GM23338 (cell line): Measurements from ENCODE around the gene NCKAP1. TPM values are rescaled to one million over a fixed set of nuclear protein-coding genes. Genes with fewer than 3 reads are reported as not detected.
A peak's percentile ranks its signal among the peaks of the same experiment; 100 is the strongest.

Experiments used
- ATAC-seq: fragments of 200-7000 bp; cut with Tn5 transposase; 3 replicates; pipeline ENCODE4 v1.9.1; 2020
- DNase-seq: peaks from one replicate; pipeline ENCODE4 v3.0.0-alpha.2; 2015; ENCODE audit warnings: low spot score
- H2AFZ ChIP-seq: fragments of 200-600 bp; sonication (generic); 2 replicates; pipeline ENCODE4 v1.8.0; 2016; ENCODE audit warnings: antibody characterized with exemption, mild to moderate bottlenecking, moderate library complexity
- H3F3A ChIP-seq: fragments of 200-600 bp; sonication (generic); replicated peaks from 2 replicates; pipeline ENCODE4 v1.8.0; 2017; ENCODE audit warnings: antibody characterized with exemption, mixed run types, low read depth
- H3K27ac ChIP-seq: fragments of 200-600 bp; sonication (generic); 2 replicates; pipeline ENCODE4 v1.6.1; 2016; ENCODE audit warnings: low read depth
- H3K27me3 ChIP-seq: fragments of 200-600 bp; sonication (generic); 2 replicates; pipeline ENCODE4 v1.8.0; 2016; ENCODE audit warnings: mild to moderate bottlenecking, mixed run types, moderate library complexity; ENCODE audit not compliant: insufficient read depth
- H3K36me3 ChIP-seq: fragments of 200-600 bp; sonication (generic); 2 replicates; pipeline ENCODE4 v1.8.0; 2016; ENCODE audit warnings: mild to moderate bottlenecking; ENCODE audit not compliant: insufficient read depth
- H3K4me1 ChIP-seq: fragments of 200-600 bp; sonication (generic); 2 replicates; pipeline ENCODE4 v1.8.0; 2016; ENCODE audit warnings: mild to moderate bottlenecking, moderate library complexity; ENCODE audit not compliant: insufficient read depth
- H3K4me2 ChIP-seq: fragments of 200-600 bp; sonication (generic); 2 replicates; pipeline ENCODE4 v1.7.1; 2017; ENCODE audit warnings: mixed run types
- H3K4me3 ChIP-seq: fragments of 200-600 bp; sonication (generic); 2 replicates; pipeline ENCODE4 v1.6.1; 2016; ENCODE audit warnings: mixed run types
- H3K79me2 ChIP-seq: fragments of 200-600 bp; sonication (generic); replicated peaks from 2 replicates; pipeline ENCODE4 v1.8.0; 2017; ENCODE audit warnings: mild to moderate bottlenecking; ENCODE audit not compliant: insufficient read depth
- H3K9me2 ChIP-seq: fragments of 200-600 bp; sonication (generic); 2 replicates; pipeline ENCODE4 v1.8.0; 2017; ENCODE audit not compliant: insufficient read depth
- H4K20me1 ChIP-seq: fragments of 200-600 bp; sonication (generic); replicated peaks from 2 replicates; pipeline ENCODE4 v1.8.0; 2017; ENCODE audit warnings: mild to moderate bottlenecking; ENCODE audit not compliant: insufficient read depth
- H3K27ac Mint-ChIP-seq: 2 replicates; pipeline ENCODE4 v1.8.0; 2020; ENCODE audit warnings: inconsistent platforms, mild to moderate bottlenecking, moderate library complexity, mixed read lengths
- H3K27me3 Mint-ChIP-seq: 3 replicates; pipeline ENCODE4 v1.8.0; 2022; ENCODE audit warnings: low read depth, mild to moderate bottlenecking, moderate library complexity, mixed read lengths, inconsistent platforms; ENCODE audit not compliant: insufficient read depth, poor library complexity
- H3K36me3 Mint-ChIP-seq: 3 replicates; pipeline ENCODE4 v1.8.0; 2021; ENCODE audit warnings: low read depth, mild to moderate bottlenecking, inconsistent platforms, moderate library complexity, mixed read lengths
- H3K4me1 Mint-ChIP-seq: 3 replicates; pipeline ENCODE4 v1.8.0; 2020; ENCODE audit warnings: mild to moderate bottlenecking, inconsistent platforms, mixed read lengths
- H3K4me3 Mint-ChIP-seq: 3 replicates; pipeline ENCODE4 v1.8.0; 2021; ENCODE audit warnings: moderate library complexity, mild to moderate bottlenecking, inconsistent platforms, mixed read lengths
- H3K9me3 Mint-ChIP-seq: 3 replicates; pipeline ENCODE4 v1.8.0; 2020; ENCODE audit warnings: moderate library complexity, mild to moderate bottlenecking, inconsistent platforms, mixed read lengths
- CREB1 ChIP-seq: fragments of 250-450 bp; sonication (Bioruptor Pico); IDR thresholded peaks from 2 replicates; pipeline ENCODE4 v1.5.0; 2020; ENCODE audit warnings: low read depth, mild to moderate bottlenecking, moderate library complexity
- EZH2 ChIP-seq: fragments of 200-600 bp; sonication (generic); IDR thresholded peaks from one replicate; pipeline ENCODE4 v1.8.0; 2017; ENCODE audit warnings: antibody characterized with exemption, mild to moderate bottlenecking, low read depth; ENCODE audit not compliant: unreplicated experiment
- EZH2phosphoT487 ChIP-seq: fragments of 200-600 bp; sonication (generic); IDR thresholded peaks from one replicate; pipeline ENCODE4 v1.8.1; 2018; ENCODE audit warnings: antibody characterized with exemption; ENCODE audit not compliant: unreplicated experiment
- JUNB ChIP-seq: IDR thresholded peaks from one replicate; pipeline ENCODE4 v1.6.1; 2016; ENCODE audit warnings: antibody characterized with exemption; ENCODE audit not compliant: unreplicated experiment
- NANOG ChIP-seq: IDR thresholded peaks from 2 replicates; pipeline ENCODE4 v1.6.1; 2016; ENCODE audit warnings: antibody characterized with exemption, borderline replicate concordance
- POLR2AphosphoS5 ChIP-seq: IDR thresholded peaks from 2 replicates; pipeline ENCODE4 v1.6.1; 2016; ENCODE audit warnings: antibody characterized with exemption, low read depth
- REST ChIP-seq: IDR thresholded peaks from one replicate; pipeline ENCODE4 v1.6.1; 2018; ENCODE audit warnings: antibody characterized with exemption; ENCODE audit not compliant: unreplicated experiment
- STAT1 ChIP-seq: IDR thresholded peaks from one replicate; pipeline ENCODE4 v1.6.1; 2016; ENCODE audit warnings: antibody characterized with exemption; ENCODE audit not compliant: unreplicated experiment
- ZNF114 ChIP-seq: fragments of 250-450 bp; sonication (Bioruptor Pico); IDR thresholded peaks from 2 replicates; pipeline ENCODE4 v1.5.0; 2020; ENCODE audit warnings: mild to moderate bottlenecking, moderate library complexity
- polyA plus RNA-seq: library from polyadenylated mRNA; unstranded; fragments of >200 nt; fragmentation: Nextera tagmentation; extraction: Ambion mirVana; gene quantifications from 2 replicates; pipeline ENCODE4 v1.2.1, GENCODE V29; 2016
- total RNA-seq: library from RNA; depleted of rRNA; stranded (reverse); fragments of >200 nt; shearing (Covaris generic); gene quantifications from 2 replicates; pipeline ENCODE4 v1.2.3, GENCODE V29; 2014
- TF ChIP-seq, protein P1 (sequence below): fragments of 250-450 bp; sonication (Bioruptor Pico); IDR thresholded peaks from 2 replicates; pipeline ENCODE4 v1.5.0; 2020; ENCODE audit warnings: mild to moderate bottlenecking, moderate library complexity
- TF ChIP-seq, protein P2 (sequence below): IDR thresholded peaks from 2 replicates; pipeline ENCODE4 v1.6.1; 2016; ENCODE audit warnings: antibody characterized with exemption

Gene NCKAP1
- total and polyA plus RNA-seq, 2 experiments from 2014 or later: 53.8 to 157 TPM

GRCh38 chr2:183035298-183035953, 2.8 kb downstream of the NCKAP1 start:
- Histone ChIP-seq H2AFZ (no peak overlapping the region), H3K4me3 (peak overlapping the region; percentile 61), H3K79me2 (peaks cover 71% of the 10 kb centered on the region), H3K9me2 (no peaks in the 10 kb centered on the region), H3K4me2 (peak overlapping the region; percentile 80), H4K20me1 (peaks cover 12% of the 10 kb centered on the region), H3K27me3 (peaks cover 9% of the 10 kb centered on the region), H3K36me3 (no peaks in the 10 kb centered on the region), H3K27ac (peak overlapping the region; percentile 57; the same call in 1 of the 2 replicates), H3F3A (no peaks in the 10 kb centered on the region), H3K4me1 (peaks cover 54% of the 10 kb centered on the region)
- ATAC-seq (no peak), DNase-seq (no peak)
- Mint-ChIP-seq H3K27me3 (peaks cover 4% of the 10 kb centered on the region), H3K27ac (peak overlapping the region; percentile 46), H3K4me3 (peak overlapping the region; percentile 89), H3K36me3 (peaks cover 3% of the 10 kb centered on the region; the same call in 1 of the 3 replicates), H3K9me3 (0 out of 3 replicates have a peak, but pooled peaks cover 2% of the 10 kb centered on the region), H3K4me1 (peaks cover 51% of the 10 kb centered on the region)
- no peak for TF ChIP-seq NANOG
- no peak for TF ChIP-seq REST

GRCh38 chr2:183034806-183035205, 3.5 kb downstream of the NCKAP1 start:
- Histone ChIP-seq H3K4me2 (peak overlapping the region; percentile 80), H2AFZ (no peak overlapping the region), H3F3A (no peaks in the 10 kb centered on the region), H3K27ac (no peak overlapping the region), H3K9me2 (no peaks in the 10 kb centered on the region), H3K36me3 (no peaks in the 10 kb centered on the region), H3K79me2 (peaks cover 77% of the 10 kb centered on the region), H3K27me3 (peaks cover 9% of the 10 kb centered on the region), H3K4me1 (peaks cover 58% of the 10 kb centered on the region), H3K4me3 (peak overlapping the region; percentile 61), H4K20me1 (peaks cover 19% of the 10 kb centered on the region)
- Mint-ChIP-seq H3K27ac (no peak overlapping the region), H3K27me3 (peaks cover 4% of the 10 kb centered on the region), H3K36me3 (peaks cover 3% of the 10 kb centered on the region; the same call in 1 of the 3 replicates), H3K9me3 (0 out of 3 replicates have a peak, but pooled peaks cover 2% of the 10 kb centered on the region), H3K4me3 (peak overlapping the region; percentile 89; the same call in 2 of the 3 replicates), H3K4me1 (peaks cover 57% of the 10 kb centered on the region)
- DNase-seq (peak; percentile 48), ATAC-seq (no peak)
- TF ChIP-seq CREB1 (CRISPR knock-in tag) (no peak), STAT1 (no peak), POLR2AphosphoS5 (no peak), JUNB (no peak), EZH2phosphoT487 (no peak), ZNF114 (CRISPR knock-in tag) (no peak), NANOG (no peak), EZH2 (no peak)
- TF ChIP-seq, protein P1, sequence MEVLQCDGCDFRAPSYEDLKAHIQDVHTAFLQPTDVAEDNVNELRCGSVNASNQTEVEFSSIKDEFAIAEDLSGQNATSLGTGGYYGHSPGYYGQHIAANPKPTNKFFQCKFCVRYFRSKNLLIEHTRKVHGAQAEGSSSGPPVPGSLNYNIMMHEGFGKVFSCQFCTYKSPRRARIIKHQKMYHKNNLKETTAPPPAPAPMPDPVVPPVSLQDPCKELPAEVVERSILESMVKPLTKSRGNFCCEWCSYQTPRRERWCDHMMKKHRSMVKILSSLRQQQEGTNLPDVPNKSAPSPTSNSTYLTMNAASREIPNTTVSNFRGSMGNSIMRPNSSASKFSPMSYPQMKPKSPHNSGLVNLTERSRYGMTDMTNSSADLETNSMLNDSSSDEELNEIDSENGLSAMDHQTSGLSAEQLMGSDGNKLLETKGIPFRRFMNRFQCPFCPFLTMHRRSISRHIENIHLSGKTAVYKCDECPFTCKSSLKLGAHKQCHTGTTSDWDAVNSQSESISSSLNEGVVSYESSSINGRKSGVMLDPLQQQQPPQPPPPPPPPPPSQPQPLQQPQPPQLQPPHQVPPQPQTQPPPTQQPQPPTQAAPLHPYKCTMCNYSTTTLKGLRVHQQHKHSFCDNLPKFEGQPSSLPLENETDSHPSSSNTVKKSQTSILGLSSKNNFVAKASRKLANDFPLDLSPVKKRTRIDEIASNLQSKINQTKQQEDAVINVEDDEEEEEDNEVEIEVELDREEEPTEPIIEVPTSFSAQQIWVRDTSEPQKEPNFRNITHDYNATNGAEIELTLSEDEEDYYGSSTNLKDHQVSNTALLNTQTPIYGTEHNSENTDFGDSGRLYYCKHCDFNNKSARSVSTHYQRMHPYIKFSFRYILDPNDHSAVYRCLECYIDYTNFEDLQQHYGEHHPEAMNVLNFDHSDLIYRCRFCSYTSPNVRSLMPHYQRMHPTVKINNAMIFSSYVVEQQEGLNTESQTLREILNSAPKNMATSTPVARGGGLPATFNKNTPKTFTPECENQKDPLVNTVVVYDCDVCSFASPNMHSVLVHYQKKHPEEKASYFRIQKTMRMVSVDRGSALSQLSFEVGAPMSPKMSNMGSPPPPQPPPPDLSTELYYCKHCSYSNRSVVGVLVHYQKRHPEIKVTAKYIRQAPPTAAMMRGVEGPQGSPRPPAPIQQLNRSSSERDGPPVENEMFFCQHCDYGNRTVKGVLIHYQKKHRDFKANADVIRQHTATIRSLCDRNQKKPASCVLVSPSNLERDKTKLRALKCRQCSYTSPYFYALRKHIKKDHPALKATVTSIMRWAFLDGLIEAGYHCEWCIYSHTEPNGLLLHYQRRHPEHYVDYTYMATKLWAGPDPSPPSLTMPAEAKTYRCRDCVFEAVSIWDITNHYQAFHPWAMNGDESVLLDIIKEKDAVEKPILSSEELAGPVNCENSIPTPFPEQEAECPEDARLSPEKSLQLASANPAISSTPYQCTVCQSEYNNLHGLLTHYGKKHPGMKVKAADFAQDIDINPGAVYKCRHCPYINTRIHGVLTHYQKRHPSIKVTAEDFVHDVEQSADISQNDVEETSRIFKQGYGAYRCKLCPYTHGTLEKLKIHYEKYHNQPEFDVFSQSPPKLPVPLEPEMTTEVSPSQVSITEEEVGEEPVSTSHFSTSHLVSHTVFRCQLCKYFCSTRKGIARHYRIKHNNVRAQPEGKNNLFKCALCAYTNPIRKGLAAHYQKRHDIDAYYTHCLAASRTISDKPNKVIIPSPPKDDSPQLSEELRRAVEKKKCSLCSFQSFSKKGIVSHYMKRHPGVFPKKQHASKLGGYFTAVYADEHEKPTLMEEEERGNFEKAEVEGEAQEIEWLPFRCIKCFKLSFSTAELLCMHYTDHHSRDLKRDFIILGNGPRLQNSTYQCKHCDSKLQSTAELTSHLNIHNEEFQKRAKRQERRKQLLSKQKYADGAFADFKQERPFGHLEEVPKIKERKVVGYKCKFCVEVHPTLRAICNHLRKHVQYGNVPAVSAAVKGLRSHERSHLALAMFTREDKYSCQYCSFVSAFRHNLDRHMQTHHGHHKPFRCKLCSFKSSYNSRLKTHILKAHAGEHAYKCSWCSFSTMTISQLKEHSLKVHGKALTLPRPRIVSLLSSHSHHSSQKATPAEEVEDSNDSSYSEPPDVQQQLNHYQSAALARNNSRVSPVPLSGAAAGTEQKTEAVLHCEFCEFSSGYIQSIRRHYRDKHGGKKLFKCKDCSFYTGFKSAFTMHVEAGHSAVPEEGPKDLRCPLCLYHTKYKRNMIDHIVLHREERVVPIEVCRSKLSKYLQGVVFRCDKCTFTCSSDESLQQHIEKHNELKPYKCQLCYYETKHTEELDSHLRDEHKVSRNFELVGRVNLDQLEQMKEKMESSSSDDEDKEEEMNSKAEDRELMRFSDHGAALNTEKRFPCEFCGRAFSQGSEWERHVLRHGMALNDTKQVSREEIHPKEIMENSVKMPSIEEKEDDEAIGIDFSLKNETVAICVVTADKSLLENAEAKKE (CRISPR knock-in tag): no peak
- TF ChIP-seq, protein P2, sequence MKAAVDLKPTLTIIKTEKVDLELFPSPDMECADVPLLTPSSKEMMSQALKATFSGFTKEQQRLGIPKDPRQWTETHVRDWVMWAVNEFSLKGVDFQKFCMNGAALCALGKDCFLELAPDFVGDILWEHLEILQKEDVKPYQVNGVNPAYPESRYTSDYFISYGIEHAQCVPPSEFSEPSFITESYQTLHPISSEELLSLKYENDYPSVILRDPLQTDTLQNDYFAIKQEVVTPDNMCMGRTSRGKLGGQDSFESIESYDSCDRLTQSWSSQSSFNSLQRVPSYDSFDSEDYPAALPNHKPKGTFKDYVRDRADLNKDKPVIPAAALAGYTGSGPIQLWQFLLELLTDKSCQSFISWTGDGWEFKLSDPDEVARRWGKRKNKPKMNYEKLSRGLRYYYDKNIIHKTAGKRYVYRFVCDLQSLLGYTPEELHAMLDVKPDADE: no peak
